ENCODE results near the gene COX7A2L.

COX7A2L gene

DNA sequence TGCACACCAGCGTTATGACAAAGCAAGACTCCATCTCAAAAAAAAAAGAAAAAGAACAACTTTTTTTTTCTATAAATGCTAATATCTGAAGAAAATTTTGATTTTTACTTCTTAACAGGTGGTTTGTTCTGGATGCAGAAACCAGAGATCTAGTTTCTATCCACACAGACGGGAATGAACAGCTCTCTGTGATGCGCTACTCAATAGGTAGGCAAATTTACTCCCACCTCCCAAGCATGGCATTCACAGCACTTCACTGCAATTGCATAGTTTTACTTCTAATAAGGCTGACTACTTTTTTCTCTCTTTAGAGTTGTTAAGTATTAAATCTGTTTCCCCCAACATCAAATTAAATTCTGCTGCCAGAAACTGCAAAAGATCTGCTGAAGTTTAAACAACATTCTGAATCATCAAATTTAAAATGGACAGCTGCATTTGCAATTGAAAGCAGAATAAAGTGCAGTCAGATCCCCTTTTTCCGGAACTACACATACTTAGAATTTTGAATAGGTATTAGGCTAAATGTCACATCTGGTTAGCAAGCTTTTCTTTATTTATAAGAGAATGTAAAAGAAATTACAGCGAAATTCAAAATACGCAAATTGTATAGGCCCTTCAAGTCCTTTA is 45.1 kb downstream of the COX7A2L start:
- no peak for DNase-seq

DNA sequence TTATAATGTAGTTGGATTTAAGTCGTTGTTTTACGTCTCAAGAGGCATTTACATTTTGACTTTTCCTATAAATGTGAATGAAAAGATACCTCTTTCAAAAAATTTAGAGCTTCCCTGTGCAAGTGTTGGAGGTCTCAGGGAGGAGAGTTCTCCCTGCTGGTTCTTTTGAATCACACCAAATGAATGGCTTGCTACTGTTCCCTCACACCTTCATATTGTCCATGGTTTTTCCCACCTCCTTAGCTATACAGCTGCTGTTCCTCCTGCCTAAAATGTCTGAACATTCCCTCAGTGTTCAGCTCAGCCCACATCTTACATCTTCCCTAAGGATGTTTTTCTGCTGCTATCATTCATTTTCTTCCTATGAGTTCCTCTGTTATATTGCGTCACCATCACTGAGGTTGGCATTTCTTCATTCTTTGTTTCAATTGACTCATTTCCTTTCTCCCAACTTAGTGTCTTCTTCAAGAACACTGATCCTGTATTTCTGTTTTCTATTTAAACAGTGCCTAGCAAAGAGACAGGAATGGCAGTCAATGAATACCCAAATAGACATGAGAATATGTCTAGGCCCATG is 46.0 kb downstream of the COX7A2L start:
- no peak for DNase-seq

DNA sequence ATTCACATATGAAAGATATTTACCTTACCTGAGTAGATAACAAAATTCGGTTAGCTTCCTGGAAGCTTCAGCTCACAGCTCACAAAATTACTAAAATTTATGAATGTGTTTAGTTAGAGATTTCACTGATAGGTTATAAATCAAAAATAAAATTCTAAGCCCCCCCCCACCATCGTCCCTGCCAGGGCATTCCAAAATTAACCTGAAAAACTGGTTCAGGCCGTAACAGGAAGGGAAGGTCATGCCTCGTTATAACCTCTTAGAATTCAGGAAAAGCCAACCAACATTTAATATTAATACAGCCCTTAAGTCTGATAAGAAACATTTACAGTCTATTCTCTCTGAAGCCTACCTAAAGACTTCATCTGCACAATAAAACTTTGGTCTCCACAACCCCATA is 48.9 kb downstream of the COX7A2L start:
- DNase-seq: no peak

DNA sequence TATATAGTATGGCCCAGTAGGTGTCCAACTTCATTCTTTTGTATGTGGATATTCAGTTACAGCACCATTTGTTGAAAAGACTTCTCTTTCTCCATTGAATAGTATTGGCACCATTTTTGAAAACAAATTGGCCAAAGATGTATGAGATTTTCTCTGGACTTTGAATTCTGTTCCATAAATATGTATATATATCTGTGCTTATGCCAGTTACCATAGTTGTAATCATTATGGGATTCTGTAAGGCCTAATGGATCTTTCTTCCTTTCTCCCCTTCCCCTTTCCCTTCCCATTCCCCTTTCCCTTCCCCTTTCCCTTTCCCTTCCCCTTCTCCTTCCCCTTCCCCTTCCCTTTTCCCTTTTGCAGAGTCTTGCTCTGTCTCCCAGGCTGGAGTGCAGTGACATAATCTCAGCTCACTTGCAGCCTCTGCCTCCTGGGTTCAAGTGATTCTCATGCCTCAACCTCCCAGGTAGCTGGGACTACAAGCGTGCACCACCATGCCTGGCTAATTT is 51.0 kb downstream of the COX7A2L start:
- no peak for DNase-seq

DNA sequence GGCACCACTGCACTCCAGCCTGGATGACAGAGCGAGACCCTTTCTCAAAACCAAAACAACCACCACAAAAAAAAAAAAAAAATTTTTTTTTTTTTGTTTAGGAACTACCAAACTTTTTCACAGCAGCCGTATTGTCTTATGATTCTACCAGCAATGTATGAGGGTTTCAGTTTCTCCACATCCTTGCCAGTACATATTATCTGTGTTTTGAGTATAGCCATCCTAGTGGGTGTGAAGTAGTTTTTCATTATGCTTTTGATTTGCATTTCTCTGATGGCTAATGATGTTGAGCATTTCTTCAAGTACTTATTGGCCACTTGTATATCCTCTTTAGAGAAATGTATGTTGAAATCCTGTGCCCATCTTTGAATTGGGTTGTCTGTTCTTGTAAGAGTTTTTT is 51.7 kb downstream of the COX7A2L start:
- DNase-seq: no peak

DNA sequence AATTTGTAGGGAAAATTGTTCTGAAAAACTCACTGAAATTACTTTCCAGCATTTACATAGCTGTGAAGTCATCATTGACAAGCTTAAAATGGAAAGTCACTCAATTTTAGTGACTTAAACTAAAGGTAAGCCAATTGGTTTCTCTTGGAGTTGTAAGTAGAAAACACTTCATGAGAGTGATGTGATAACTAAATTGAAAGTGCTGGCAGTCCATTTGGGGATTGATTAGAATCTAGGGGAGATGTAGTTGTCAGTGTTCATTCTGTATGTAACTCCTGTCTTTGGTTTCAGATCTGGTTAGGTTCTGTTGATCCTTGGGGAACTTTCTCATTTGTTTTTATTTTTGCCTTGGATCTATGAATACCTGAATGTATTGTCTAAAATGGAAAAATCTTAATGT is 53.8 kb downstream of the COX7A2L start:
- no peak for DNase-seq

DNA sequence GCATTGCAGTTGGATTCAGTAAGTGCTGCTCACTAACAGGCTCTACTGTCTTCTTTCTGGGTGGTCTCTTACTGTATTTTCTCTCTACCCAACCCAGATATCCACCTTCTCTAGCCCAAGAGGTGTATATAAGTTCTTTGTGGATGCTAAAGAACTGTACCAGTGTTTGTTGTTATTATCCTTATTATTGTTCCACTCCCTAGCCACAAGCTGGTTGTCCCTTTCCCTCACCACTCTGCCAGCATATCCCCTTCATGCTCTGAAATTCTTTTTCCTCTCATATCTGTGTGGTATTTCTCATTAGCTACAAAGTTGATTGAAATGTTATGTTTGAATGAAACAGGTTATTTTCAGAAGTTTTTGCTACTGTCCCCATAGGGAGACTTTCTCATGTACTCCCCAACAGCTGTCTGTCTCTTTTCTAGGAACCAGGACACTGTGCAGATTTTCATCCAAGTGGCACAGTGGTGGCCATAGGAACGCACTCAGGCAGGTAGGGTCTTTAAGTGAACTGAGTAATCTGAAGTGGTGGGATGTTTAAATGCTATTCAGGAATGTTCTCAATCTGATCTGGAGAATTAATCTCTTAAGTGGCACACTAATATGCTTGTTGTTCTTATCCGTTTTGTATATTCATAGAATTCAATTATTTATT is 56.8 kb downstream of the COX7A2L start:
- DNase-seq: no peak

DNA sequence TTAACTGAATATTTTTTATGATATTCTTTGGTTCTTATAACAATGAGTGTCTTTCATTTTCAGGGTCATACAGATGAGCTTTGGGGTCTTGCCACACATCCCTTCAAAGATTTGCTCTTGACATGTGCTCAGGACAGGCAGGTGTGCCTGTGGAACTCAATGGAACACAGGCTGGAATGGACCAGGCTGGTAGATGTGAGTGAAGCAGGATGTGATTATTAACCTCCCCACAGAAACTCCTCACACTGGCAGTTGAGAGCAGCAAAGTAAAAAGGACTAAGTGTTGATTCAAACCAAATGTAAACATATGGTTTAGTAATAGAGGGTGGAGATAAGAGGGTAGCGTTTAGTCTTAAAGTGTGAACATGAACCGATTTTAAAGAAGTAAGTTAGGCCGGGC is 57.8 kb downstream of the COX7A2L start:
- DNase-seq: no peak

DNA sequence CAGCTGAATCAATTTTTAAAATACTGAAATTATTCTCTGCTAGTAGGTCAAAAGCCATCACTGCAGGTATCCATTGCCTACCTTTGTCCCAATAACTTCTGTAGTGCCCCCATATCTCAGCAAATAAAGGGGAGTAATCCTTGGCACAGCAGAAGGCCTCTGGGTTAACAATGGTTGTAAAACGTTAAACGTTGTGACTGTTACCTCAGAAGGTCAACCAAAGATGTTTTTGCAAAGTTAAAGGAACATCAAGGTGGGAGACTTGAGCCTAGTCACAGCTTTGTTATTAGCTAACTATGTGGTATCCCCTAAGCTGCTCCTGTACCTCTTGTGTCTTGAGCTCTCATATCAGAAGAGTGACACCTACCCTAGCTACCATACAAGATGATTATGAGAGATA is 60.5 kb downstream of the COX7A2L start:
- DNase-seq: no peak

All from central memory CD4-positive, alpha-beta T cell (primary cell).